K562 (cell line): Measurements from ENCODE around the gene LRP1B.

ENCODE experiments used
- MTA1 ChIP-seq: fragments of 450-650 bp; IDR thresholded peaks from 2 replicates; pipeline ENCODE4 v1.6.1; 2017; ENCODE audit warnings: borderline replicate concordance
- NCOA2 ChIP-seq, 2 experiments: fragments of 450-650 bp; IDR thresholded peaks; 2 replicates each; pipeline ENCODE4 v1.6.1; 2018; ENCODE audit warnings: mild to moderate bottlenecking in 2 of 2, moderate library complexity in 1 of 2; ENCODE audit not compliant: partially characterized antibody in 2 of 2
- POLR2AphosphoS5 ChIP-seq: IDR thresholded peaks from 2 replicates; pipeline ENCODE4 v1.6.1; 2011; ENCODE audit warnings: mild to moderate bottlenecking, low read depth, low read length, moderate library complexity; ENCODE audit not compliant: control insufficient read depth, insufficient read depth
- RBM22 ChIP-seq: fragments of 200-400 bp; formaldehyde crosslinking; IDR thresholded peaks from 2 replicates; pipeline ENCODE4 v1.6.1; 2018; ENCODE audit warnings: low read length, low read depth; ENCODE audit not compliant: poor library complexity, severe bottlenecking
- TAL1 ChIP-seq: fragments of 450-650 bp; IDR thresholded peaks from 2 replicates; pipeline ENCODE4 v1.6.1; 2016; ENCODE audit warnings: mild to moderate bottlenecking
- TBP ChIP-seq: optimal IDR thresholded peaks from 2 replicates; pipeline ENCODE3; 2011; ENCODE audit warnings: low read depth, low read length, improper control_type of control experiment

DNA sequence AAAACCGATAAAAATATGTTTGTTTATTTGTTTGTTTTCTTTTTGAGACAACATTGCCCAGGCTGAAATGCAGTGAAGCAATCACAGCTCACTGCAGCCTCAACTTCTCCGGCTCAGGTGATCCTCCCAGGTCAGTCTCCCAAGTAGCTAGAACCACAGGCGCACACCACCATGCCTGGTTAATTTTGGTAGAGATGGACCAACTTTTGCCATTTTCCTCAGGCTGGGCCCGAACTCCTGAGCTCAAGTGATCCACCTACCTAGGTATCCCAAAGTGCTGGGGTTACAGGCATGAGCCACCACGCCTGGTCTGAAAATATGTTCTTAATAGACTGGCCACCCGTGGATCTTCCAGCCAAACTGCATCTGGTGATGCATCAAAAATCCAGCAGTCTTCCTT is 1867.9 kb downstream of the LRP1B start:
- TF ChIP-seq POLR2AphosphoS5 (no peak), NCOA2 (IDR thresholded peaks at IDR 0.05; ENCODE audit: partially characterized antibody in 2 of 2) (no peak), TBP (no peak), RBM22 (no peak), TAL1 (no peak), MTA1 (no peak)
